T follicular helper cell (primary cell): ENCODE measurements around the gene JPT2.
A peak's percentile ranks its signal among the peaks of the same experiment; 100 is the strongest.

Experiments used
- DNase-seq: peaks from one replicate; pipeline ENCODE4 v3.0.0-alpha.2; 2020; ENCODE audit warnings: low read depth
- total RNA-seq, 2 experiments: gene quantifications; one replicate each; lab custom pipeline; 2026; lab: John Stamatoyannopoulos, UW

Gene JPT2, protein sequence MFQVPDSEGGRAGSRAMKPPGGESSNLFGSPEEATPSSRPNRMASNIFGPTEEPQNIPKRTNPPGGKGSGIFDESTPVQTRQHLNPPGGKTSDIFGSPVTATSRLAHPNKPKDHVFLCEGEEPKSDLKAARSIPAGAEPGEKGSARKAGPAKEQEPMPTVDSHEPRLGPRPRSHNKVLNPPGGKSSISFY
- 56.8 to 83.2 reads per million in 2 experiments for total RNA-seq

DNA sequence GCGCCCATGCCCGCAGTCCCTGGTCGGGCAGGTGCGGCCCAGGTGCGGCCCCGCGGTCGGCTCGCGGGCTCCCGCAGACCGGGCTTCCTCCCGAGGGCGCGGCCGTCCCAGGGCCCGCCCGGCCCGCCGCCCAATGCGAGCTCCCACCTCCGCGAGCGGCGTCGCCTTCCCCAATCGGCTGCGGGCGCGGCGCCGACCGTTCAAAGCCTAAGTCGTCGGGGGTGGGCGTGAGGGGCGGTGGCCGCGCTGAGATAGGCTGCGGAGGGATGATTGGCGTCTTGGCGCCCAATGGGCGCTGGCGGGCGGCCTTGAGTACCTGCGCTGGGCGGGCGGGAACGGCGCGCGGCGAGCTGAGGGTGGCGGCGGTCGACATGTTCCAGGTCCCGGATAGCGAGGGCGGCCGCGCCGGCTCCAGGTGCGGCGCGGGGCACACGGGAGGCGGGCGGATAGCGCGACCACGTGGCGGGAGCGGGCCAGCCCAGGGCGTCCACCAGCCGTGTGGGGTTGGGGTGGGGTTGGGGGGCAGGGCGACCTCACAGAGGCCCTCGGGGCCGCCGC, at the start of gene JPT2:
Gene JPT2 (plus strand): TSS at position 338 of the 558 bp plus-strand sequence. CDS start 34 bp downstream, at position 372.
- peak; percentile 91 for DNase-seq

DNA sequence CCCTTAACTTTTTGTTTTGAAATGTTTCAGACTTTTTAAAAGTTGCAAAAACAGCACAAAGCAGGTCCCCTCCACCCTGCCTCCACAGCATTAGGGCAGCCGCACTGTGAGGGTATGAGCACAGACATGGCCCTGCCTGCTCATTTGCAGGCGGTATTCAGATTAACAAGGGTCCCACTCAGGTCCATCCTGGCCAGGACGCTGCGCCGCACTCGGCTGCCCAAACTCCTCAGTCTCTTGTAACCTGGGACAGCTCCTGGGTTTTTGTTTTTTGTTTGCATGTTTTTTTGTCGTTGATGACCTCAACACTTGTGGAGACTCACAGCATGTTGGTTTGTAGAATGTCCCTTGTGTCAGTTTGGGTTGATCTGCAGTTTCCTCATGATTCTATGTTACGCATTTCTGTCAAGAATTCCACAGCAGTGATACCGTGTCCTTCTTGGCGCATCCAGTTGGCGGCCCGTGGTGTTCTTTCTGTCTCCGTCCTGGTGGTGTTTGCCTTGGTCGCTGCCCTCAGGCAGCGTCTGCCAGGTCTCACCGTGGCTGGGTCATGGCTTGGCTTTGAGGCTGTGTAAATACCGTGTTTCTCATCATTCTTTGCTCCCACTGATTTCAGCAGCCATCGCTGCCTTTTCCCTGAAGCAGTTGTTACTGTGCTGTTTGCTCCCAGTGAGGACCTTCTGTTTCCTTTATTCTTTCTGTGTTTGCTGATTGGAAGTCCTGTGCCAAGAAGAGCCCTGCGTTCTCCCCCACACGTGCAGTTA, 47.4 kb upstream of the JPT2 start:
- DNase-seq: no peak

DNA sequence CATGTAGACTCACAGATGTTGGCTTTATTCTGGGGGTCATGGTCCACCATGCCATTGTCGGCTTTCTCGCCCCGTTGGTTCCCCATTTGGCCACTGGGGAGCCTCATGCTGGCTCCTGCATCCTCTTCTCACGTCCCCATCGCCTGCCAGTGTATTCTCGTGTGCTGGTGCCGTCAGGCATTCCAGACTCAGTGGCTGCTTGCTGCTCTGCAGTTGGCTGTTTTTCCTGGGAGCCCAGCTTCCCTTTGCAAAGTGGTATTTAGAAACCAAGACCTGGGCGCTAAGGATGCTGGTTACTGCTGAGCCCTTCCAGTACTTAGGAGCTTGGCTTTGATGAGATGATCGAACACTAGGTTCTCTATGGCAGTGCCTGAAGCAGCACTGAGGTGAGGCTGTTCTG, 46.8 kb upstream of the JPT2 start:
- no peak for DNase-seq

DNA sequence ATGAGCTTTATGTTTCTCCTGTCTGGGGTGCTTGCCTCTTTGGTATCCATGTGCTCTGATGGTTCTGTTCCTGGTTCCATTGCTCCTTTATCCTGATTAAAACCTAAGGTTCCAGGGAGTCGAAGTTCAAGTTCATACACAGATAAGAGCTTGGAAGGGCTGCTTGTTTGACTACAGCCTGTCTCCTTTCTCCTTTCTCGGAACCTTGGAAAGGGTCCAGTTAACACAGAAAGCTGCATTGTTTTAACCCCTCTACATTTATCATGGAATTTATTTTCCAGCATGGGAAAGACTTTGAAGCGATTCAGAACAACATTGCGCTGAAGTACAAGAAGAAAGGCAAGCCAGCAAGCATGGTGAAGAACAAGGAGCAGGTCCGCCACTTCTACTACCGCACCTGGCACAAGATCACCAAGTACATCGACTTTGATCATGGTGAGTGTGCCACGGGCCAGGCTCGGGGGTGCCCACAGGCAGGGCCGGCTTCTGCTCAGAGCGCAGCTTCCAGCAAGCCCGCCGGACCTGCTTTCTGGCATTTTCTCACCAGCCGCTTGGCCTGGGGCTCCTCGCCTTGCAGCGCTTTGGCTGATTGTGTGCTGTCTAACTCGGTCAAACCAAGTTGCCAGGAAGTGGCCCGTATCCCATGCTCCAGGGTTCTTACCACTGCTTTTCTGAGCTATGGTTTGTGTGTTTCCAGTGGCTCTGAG, 46.0 kb upstream of the JPT2 start:
- no peak for DNase-seq

DNA sequence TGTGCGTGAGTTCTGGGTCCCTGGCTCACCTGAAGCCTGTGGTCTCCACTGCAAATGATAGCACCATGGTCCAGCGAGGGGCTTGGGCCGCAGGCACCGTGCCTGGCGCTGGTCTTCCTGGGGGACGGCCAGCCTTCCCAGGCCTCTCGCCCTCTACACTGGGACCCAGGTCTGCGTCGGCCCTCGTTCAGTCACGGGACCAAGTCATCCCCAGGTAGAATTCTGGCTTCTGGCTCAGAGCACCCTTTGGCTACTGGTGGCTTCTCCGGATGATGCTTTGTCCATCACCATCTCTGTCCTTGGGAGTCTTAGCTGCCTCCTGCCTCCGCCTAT, 45.5 kb upstream of the JPT2 start:
- no peak for DNase-seq

DNA sequence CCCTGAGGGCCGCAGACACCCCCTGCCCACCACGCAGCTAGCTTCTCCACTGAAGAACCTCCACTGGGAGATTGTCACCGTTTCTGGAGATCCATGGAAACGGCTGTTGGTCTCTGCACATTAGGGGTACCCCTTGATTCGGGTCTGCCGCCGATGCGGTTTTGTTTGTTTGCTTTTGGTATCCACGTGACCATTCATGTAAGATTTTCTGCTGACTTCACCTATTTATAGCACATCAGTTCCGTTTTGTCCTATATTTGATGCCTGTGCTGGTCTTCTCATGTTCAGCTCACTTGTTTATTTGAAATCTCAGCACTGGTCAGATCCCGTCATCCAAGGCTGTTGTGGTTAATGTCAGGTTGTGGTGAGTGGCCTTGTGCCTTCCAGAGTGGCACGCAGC, 44.8 kb upstream of the JPT2 start:
- no peak for DNase-seq

DNA sequence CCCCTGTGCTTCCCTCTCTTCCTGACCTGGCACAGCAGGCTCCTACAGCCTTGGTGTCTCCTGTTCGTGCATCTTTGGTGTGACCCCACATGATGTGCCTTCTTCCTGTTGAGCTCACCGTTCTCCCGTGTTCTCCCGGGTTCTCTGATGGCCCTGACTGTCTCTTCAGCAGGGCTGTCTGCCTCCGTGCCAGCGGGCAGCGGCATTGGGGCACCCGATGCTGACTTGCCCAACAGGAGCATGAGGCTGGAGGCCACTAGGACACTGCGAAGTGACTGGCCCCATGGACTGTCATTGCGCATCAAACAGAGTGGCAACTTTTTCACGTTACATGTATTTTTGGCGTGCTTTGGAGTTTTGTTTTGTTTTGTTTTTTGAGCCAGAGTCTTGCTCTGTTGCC, 43.5 kb upstream of the JPT2 start:
- DNase-seq: no peak

DNA sequence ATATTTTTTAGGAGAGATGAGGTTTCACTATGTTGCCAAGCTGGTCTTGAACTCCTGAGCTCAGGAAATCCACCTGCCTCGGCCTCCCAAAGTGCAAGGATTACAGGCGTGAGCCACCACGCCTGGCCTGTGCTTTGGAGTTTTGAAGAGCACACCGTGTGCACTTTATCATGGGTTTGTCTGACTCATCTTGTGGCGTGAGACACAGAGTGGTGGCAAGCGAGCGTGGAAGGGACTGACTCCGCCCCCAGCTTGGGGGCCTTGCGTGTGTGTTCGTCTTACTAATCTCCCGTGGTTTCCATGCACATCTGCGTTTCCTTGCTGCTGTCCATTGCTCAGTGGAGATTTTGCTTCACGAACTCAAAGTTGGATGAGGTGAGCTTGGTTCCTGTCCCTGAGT, 43.0 kb upstream of the JPT2 start:
- no peak for DNase-seq

DNA sequence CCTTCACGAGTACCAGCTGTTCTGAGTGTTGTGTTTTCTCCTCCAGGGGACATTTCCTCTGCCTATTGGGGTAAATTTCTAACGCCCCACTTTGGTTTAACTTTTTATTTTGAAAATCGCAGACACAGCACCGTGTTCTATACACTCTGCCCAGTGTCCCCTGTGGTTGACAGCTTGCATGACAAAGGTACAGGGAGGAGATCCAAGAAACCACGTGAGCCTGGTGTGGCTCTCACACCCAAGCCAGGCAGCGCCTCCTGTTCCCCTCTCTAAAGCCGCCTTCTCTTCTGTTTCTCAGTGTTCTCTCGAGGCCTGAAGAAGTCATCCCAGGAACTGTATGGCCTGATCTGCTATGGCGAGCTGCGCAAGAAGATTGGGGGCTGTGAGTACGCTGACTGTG, 40.6 kb upstream of the JPT2 start:
- no peak for DNase-seq

DNA sequence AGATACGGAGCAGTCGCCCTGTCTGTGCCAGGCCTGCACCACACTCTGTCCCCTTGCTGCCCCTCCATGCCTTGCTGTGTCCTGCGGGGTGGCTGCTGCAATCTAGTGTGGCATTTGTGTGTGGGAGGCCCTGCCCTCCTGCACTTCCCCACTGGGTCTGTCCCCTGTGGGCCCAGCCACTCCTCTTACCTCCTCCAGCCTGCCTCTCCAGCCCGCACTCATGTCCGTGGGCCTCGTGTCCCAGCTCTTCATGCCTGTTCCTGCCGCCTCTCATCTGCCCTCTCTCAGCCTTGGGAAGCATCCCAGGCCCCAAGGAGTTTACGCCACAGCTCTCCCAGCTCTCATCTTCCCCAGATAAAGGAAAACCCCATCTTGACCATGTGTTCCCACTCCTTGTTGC, 39.3 kb upstream of the JPT2 start:
- DNase-seq: no peak

DNA sequence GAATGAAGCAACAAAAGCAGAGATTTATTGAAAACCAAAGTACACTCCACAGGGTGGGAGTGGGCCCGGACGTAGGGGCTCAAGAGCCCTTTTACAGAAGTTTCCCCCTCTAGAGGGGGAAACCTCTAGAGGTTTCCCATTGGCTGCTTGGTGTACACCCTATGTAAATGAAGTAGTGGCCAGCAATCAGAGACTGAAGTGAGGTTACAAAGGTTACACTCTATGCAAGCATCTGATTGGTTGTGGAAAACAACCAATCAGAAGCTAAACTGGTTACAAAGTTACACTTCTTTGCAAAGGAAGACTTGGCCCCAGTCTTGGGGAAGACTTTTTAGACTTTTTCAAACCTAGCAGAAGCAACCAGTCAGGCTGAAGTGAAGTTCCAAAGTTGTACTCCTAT, 38.8 kb upstream of the JPT2 start:
- DNase-seq: no peak

DNA sequence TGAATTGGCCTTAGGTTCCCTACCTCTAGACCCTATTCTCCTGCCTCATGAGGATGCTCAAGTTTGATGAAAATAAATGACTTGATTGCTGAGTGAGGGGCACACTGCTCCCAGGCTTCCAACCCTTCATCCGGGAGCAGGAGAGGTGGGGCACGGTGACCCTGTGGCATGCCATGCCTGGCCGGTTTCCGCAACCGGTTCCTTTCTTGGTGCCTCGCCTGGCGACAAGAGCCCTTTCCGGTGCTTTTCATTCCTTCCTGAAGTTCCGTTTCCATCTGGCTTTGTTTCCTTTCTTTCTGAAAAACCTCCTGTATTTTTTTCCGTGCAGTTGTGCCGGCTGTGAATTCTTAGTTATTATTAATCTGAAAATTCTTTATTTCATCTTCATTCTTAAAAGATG, 38.2 kb upstream of the JPT2 start:
- DNase-seq: no peak

DNA sequence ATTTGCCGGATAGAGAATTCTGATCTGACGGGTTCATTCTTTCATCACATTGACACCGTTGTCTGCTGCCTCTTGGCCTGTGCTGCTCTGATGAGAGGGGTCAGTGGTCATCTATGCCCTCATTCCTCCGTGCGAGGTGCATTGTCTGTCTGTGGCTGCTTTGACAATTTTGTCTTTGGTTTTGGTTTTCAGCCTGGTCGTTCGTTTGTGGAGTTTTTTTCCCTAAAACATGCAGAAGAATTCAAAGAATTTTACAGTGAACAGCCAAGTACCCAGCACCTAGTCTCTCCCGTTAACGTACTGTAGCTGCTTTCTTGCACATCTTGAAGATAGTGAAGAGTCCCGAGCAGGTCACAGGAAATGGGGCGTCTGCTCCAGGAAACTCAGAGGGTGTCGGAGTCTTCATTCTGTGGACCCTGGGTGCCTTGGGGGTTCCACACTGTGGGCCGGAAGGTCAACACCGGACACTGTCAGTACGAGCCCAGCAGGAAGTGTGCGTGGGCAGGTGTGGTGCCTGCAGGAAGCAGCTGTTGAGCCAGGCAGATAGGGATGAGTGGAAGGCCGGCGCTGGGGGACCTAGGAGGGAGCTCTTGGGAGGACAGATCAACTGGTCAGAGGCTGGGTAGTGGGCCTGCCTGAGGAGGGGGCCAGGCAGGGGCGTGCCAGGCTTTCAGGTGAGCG, 37.7 kb upstream of the JPT2 start:
- no peak for DNase-seq

DNA sequence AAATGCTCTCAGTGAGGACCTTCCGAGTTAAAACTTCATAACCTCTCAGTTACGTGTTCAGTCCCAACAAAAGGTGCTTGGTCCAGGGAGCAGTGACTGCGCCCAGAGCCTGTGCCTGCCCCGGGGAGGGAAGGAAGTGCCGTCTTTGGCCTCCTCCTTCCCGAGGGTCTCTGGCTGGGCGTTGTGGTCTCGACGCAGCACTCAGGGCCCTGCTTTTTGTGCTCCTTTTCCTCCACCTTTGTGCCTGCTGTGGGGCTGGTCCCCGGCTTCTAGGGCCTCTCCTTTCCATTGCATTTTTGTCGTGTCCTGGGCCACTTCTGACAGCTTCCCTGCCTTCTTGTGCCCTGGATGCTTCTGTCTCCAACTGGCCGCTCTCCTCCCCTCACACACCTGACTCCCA, 36.8 kb upstream of the JPT2 start:
- DNase-seq: no peak

DNA sequence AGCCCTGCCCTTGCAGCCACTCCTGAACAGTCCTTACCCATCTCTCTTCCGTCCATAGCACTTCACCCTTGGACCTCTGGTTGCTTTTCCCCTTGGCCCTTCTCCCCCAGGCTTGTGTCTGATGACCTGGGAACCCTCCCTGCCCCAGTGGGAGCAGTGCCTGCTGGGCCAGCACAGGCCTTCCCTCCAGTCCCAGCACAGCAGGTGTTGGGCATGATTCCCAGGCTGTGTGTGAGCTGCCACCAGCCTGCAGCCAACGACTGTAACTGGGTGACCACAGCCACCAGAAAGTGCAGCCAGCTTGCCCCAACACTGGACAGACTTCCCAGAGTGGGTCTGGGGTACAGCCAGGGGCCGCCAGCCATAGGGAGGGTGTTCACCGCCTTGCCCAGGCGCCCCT, 35.9 kb upstream of the JPT2 start:
- no peak for DNase-seq

DNA sequence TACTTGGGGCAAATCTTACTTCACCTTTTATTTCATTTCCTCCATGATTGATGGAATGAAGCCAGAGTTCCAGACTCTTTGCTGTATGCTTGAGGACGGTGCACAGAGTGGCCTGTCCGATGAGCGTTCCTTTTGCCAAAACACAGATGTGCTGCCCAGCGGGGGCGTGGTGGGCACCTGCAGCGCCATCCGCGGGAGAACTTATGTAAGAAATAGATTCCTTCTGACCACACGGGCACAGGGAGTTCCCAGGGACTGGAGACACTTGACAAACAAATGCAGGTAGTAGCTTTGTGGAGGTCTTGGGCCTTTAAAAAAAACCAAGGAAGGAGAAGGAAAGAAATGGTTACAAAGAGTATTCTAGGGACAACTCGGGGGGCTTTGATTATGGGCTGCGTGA, 35.3 kb upstream of the JPT2 start:
- no peak for DNase-seq

DNA sequence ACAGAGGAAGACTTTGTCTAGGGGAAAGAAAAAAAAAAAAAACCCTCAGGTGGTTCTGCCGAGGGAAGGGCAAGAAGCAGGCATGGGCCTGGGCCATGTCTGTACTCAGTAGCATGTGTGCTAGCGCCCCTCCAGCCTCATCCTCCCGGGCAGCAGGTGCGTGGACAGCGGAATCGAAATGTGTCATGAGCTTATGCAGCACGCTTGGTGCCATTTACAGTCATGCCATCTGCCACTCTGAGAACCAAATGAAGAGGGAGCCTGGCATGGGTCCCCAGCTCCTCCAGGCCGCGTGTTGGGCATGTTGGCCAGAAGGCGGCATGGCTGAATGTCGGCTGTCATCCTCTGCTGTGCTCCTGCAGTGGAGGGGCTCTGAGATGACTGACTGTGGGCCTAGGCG, 34.6 kb upstream of the JPT2 start:
- no peak for DNase-seq

DNA sequence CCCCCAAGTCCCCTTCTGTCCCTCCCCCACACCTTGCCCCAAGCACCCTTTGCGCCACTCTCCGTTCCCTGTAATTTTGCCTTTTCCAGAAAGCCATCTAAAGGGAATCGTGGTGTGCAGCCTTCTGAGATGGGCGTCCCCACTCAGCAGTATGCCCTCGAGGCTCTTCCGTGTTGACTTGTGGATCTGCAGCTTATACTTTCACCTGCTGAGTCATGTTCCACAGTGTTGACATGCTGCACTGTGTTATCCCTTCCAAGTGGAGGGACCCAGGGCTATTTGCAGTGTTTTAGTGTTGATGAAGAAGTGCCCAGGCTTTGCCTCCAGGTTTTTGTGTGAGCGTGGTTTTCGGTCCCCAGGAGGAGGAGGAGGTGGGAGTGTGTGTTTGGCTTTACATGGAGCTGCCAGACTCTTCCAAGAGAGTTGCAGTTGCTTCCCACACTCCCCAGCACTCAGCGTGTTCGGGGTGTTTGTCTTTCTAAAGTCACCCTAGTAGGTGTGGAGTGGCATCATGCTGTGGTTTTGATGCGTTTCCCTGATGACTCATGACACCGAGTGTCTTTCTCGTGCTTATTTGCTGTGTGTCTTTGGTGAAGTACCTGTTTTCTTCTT, 32.1 kb upstream of the JPT2 start:
- DNase-seq: no peak

DNA sequence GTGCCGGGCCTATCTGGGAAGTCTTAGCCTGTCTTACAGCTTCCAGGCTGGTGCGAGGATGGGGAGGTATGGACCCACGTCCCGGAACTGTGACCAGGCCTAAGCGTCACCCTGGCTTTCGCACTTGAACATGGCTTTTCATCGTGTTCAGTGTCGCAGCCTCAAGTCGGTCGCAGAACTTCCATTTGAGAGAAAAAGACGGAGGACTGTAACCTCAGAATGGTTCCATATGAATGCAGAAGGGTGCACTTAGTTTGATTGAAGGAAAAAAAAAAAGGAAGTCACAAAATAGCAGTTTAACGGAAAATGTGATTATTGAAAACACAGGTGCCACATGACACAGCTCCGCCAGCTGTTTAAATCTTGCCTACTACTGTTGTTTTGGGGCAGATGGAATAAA, 30.2 kb upstream of the JPT2 start:
- DNase-seq: no peak

DNA sequence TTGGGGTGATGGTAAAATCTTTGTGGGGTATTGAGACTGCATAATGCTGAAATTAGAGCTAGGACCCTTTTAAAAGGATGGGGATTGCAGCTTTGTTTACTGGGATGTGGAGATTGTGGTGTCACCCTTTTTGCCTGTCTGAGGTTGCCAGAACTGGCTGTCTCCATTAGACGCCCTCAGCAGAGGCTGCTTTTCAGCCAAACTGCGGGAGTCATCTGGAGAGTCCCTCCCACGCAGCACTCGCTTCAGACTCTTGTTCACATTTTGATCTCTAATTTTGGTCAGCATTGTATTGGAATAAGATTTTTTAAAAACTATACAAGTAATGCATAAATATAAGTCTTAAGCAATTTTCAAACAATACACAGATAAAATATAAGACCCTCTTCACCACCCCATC, 27.9 kb upstream of the JPT2 start:
- no peak for DNase-seq

DNA sequence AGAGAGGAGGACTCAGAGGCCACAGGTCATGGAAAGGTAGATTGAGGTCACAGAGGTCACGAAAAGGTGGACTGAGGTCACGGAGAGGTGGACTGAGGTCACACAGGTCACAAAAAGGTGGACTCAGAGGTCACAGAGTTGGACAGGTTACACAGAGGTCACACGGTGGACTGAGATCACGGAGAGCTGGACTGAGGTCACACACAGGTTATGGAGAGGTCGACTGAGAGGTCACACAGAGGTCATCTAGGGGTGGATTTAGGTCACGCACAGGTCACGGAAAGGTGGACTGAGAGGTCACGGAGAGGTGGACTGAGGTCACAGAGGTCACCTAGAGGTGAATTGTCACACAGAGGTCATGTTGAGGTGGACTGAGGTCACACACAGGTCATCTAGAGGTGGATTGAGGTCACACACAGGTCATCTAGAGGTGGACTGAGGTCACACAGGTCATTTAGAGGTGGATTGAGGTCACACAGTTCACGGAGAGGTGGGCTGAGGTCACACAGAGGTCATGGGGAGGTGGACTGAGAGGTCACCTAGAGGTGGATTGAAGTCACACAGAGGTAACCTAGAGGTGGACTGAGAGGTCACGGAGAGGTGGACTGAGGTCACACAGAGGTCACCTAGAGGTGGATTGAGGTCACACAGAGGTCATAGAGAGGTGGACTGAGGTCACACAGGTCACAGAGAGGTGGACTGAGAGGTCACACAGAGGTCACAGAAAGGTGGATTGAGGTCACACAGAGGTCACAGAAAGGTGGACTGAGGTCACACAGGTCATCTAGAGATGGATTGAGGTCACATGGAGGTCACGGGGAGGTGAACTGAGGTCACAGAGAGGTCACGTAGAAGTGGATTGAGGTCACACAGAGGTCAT, 26.7 kb upstream of the JPT2 start:
- no peak for DNase-seq
